Osteoblast (primary cell): ENCODE measurements around the gene MPZL3. TPM values are rescaled to one million over a fixed set of nuclear protein-coding genes. Genes with fewer than 3 reads are reported as not detected.

ENCODE experiments used
- DNase-seq: peaks from one replicate; pipeline ENCODE4 v3.0.0; 2011; ENCODE audit warnings: low spot score, mixed read lengths; ENCODE audit not compliant: insufficient read length; ENCODE audit errors: missing footprints
- H2AFZ ChIP-seq: 2 replicates; pipeline ENCODE4 v1.6.0; 2011; ENCODE audit warnings: mild to moderate bottlenecking, low read length
- H3K27ac ChIP-seq: 2 replicates; pipeline ENCODE4 v1.5.1; 2011; ENCODE audit warnings: mild to moderate bottlenecking, low read depth, low read length, moderate library complexity
- H3K27me3 ChIP-seq: 2 replicates; pipeline ENCODE4 v1.6.0; 2012; ENCODE audit warnings: mild to moderate bottlenecking, control low read depth, inconsistent platforms, low read length, moderate library complexity; ENCODE audit not compliant: insufficient read depth
- H3K36me3 ChIP-seq: 2 replicates; pipeline ENCODE4 v1.5.1; 2011; ENCODE audit warnings: mild to moderate bottlenecking, low read length, control low read depth, moderate library complexity; ENCODE audit not compliant: insufficient read depth
- H3K4me1 ChIP-seq: 2 replicates; pipeline ENCODE4 v1.5.1; 2011; ENCODE audit warnings: mild to moderate bottlenecking, low read length, control low read depth, moderate library complexity; ENCODE audit not compliant: insufficient read depth
- H3K4me2 ChIP-seq: 2 replicates; pipeline ENCODE4 v1.6.0; 2011; ENCODE audit warnings: mild to moderate bottlenecking, low read length; ENCODE audit not compliant: insufficient read depth
- H3K4me3 ChIP-seq: fragments of 200-600 bp; sonication (generic); 3 replicates; pipeline ENCODE4 v1.5.1; 2012; ENCODE audit warnings: mild to moderate bottlenecking, low read length, inconsistent platforms; ENCODE audit not compliant: insufficient read depth
- H3K79me2 ChIP-seq: 2 replicates; pipeline ENCODE4 v1.6.0; 2012; ENCODE audit warnings: mild to moderate bottlenecking, low read length, control low read depth, inconsistent platforms; ENCODE audit not compliant: insufficient read depth
- H3K9me3 ChIP-seq: 2 replicates; pipeline ENCODE4 v1.5.1; 2011; ENCODE audit warnings: low read depth, low read length, control low read depth
- H4K20me1 ChIP-seq: 2 replicates; pipeline ENCODE4 v1.6.0; 2012; ENCODE audit warnings: mild to moderate bottlenecking, low read length, control low read depth; ENCODE audit not compliant: insufficient read depth
- total RNA-seq: library from RNA; depleted of rRNA; stranded (reverse); fragments of >200 nt; gene quantifications from 2 replicates; pipeline ENCODE4 v1.2.3, GENCODE V29; 2012
- TF ChIP-seq, protein P1 (sequence below): IDR thresholded peaks from 2 replicates; pipeline ENCODE4 v1.5.1; 2011; ENCODE audit warnings: mild to moderate bottlenecking, low read depth, low read length, moderate library complexity; ENCODE audit errors: extremely low read depth

MPZL3 gene
- total RNA-seq, 1 donor = 1.8 TPM

DNA sequence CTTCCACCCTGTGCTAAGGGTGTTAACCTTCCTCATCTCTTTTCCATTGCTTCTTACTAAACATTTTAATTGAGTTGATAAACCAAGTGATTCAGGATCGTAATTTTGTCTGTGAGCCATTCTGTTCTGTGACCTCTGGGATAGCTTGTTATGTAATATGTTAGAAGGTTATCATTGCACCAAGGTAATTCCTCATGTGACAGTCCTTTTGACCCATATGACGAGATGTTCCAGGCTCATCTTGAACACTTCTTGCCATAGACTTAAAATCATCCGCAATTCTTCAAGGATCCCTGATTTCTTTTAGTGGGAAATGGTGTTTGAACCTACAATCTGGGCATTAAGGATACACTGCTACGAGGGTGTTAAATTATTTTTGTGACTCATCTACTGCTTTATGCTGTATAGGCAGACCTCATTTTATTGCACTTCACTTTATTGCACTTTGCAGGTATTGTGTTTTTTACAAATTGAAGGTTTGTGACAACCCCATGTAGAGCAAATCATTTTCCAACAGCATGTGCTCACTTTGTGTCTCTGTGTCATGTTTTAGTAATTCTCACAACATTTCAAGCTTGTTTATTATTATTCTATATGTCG lies 31.0 kb upstream of the MPZL3 start:
- TF ChIP-seq, protein P1, sequence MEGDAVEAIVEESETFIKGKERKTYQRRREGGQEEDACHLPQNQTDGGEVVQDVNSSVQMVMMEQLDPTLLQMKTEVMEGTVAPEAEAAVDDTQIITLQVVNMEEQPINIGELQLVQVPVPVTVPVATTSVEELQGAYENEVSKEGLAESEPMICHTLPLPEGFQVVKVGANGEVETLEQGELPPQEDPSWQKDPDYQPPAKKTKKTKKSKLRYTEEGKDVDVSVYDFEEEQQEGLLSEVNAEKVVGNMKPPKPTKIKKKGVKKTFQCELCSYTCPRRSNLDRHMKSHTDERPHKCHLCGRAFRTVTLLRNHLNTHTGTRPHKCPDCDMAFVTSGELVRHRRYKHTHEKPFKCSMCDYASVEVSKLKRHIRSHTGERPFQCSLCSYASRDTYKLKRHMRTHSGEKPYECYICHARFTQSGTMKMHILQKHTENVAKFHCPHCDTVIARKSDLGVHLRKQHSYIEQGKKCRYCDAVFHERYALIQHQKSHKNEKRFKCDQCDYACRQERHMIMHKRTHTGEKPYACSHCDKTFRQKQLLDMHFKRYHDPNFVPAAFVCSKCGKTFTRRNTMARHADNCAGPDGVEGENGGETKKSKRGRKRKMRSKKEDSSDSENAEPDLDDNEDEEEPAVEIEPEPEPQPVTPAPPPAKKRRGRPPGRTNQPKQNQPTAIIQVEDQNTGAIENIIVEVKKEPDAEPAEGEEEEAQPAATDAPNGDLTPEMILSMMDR = no peak
- Histone ChIP-seq H3K4me2 (no peak overlapping the region), H3K4me3 (no peak overlapping the region), H3K9me3 (no peaks in the 10 kb centered on the region), H3K36me3 (no peaks in the 10 kb centered on the region), H4K20me1 (no peaks in the 10 kb centered on the region), H3K4me1 (peaks cover 7% of the 10 kb centered on the region), H3K79me2 (no peaks in the 10 kb centered on the region), H2AFZ (no peak overlapping the region), H3K27ac (no peak overlapping the region), H3K27me3 (no peaks in the 10 kb centered on the region)
- DNase-seq = no peak

DNA sequence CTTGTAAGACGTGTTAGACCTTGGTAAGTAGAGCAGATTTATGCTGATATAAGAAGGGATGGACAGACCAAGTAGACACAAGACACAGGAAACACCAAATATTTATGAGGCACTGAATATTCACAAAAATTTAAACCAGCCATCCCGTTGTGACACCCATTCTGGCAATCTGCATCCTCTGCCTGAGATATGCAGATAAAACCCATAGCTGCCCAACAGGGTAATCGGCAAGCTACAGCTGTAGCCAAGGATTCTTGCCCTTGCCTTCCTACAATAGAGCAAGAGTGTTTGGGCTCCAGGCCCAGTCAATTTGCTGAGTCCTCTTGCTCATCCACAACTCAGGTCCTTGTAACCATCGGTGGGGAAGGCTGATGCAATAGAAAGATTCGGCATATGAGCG lies 30.4 kb upstream of the MPZL3 start:
- no peak overlapping the region for H3K27ac ChIP-seq
- H3K9me3 ChIP-seq = no peaks in the 10 kb centered on the region
- TF ChIP-seq, protein P1 = no peak
- H4K20me1 ChIP-seq = no peaks in the 10 kb centered on the region
- no peaks in the 10 kb centered on the region for H3K27me3 ChIP-seq
- H3K36me3 ChIP-seq = no peaks in the 10 kb centered on the region
- no peak overlapping the region for H2AFZ ChIP-seq
- peaks cover 7% of the 10 kb centered on the region for H3K4me1 ChIP-seq
- H3K4me2 ChIP-seq = no peak overlapping the region
- H3K4me3 ChIP-seq = no peak overlapping the region
- H3K79me2 ChIP-seq = no peaks in the 10 kb centered on the region
- DNase-seq = no peak

DNA sequence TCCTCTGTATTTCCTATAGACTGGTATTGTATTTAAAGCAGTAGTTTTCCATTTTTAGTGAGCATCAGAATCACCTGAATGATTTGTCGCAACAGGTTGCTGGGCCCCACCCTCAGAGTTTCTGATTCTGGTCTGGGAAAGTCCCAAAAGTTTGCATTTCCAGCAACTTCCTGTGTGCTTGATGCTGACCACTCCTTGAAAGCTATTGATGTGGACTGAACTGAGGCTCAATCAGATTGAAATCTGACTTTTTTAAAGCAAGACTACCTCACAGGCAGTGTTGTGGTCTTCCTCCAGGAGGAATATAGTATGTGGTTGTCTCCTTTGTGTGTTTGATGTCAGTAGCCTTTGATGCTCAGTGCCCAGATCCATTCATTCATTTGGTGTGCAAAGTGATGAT lies 29.1 kb upstream of the MPZL3 start:
- TF ChIP-seq, protein P1 = no peak

DNA sequence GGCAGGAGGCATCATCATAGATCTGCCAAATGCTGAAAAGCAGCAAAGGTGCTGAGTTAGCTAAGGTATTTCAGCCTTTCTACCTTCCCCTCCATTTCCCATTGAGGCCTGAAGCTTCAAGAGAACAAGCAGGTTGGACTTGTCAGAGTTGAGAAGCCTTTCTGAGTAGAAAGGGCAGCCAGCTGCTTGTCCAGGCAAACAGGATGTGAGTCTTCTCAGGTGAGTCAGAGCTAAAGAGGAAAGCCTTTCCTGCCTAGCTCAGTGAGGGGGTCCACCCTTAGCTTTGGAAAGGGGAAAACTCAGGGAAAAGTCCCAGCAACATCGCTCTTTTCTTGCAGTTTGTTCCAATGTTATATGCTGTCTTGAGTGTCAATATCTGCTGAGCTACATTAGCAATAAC lies 25.1 kb upstream of the MPZL3 start:
- Histone ChIP-seq H3K27me3 (peaks cover 3% of the 10 kb centered on the region), H2AFZ (no peak overlapping the region), H4K20me1 (no peaks in the 10 kb centered on the region), H3K79me2 (no peaks in the 10 kb centered on the region), H3K4me1 (no peaks in the 10 kb centered on the region), H3K4me3 (no peak overlapping the region), H3K27ac (no peak overlapping the region), H3K9me3 (no peaks in the 10 kb centered on the region), H3K4me2 (no peak overlapping the region), H3K36me3 (no peaks in the 10 kb centered on the region)
- TF ChIP-seq, protein P1 = no peak
- DNase-seq = no peak

More for the DNA sequence above, 29.1 kb upstream of the MPZL3 start:
- Histone ChIP-seq H3K79me2 (no peaks in the 10 kb centered on the region), H3K4me1 (no peaks in the 10 kb centered on the region), H3K4me2 (no peak overlapping the region), H2AFZ (no peak overlapping the region), H3K9me3 (no peaks in the 10 kb centered on the region), H3K4me3 (no peak overlapping the region), H4K20me1 (no peaks in the 10 kb centered on the region), H3K27ac (no peak overlapping the region), H3K36me3 (no peaks in the 10 kb centered on the region), H3K27me3 (no peaks in the 10 kb centered on the region)
- no peak for DNase-seq
